GM12801 (cell line): ENCODE data around the gene NAP1L4.

Experiments
- TF ChIP-seq, protein P1 (sequence below): IDR thresholded peaks from one replicate; pipeline ENCODE4 v1.5.1; 2011; ENCODE audit warnings: control low read depth; ENCODE audit not compliant: insufficient read length; ENCODE audit errors: extremely low read depth

NAP1L4 gene

DNA sequence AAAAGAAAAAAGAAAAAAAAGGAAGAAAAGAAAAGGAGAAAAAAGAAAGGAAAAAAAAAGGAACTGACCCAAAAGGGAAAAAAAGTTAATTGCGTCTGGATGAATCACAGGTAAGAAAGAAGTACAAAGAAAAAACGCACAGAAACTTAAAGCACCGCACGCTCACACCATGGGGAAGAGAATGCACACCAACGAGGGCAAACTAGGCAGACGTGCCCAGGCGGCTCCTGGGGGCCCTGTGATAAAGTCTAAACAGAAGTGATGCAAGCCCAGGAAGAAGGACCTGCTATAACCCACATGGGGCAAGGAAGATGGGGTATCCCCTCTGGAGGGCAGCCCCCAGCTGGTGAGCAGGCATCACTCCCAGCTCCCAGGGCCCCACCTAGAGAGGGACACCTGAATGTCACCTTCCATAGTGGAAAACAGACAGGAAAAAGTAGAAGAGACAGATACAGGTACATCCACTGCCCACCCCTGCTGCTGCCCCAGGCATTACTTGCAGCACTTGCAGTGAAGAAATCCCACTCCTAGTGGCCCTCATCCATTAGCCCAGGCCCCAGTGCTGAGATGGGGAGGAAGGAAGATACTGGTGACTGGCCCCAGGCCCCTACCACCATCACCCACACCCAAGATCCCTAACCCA is 28.9 kb downstream of the NAP1L4 start:
- TF ChIP-seq, protein P1, sequence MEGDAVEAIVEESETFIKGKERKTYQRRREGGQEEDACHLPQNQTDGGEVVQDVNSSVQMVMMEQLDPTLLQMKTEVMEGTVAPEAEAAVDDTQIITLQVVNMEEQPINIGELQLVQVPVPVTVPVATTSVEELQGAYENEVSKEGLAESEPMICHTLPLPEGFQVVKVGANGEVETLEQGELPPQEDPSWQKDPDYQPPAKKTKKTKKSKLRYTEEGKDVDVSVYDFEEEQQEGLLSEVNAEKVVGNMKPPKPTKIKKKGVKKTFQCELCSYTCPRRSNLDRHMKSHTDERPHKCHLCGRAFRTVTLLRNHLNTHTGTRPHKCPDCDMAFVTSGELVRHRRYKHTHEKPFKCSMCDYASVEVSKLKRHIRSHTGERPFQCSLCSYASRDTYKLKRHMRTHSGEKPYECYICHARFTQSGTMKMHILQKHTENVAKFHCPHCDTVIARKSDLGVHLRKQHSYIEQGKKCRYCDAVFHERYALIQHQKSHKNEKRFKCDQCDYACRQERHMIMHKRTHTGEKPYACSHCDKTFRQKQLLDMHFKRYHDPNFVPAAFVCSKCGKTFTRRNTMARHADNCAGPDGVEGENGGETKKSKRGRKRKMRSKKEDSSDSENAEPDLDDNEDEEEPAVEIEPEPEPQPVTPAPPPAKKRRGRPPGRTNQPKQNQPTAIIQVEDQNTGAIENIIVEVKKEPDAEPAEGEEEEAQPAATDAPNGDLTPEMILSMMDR = no peak

DNA sequence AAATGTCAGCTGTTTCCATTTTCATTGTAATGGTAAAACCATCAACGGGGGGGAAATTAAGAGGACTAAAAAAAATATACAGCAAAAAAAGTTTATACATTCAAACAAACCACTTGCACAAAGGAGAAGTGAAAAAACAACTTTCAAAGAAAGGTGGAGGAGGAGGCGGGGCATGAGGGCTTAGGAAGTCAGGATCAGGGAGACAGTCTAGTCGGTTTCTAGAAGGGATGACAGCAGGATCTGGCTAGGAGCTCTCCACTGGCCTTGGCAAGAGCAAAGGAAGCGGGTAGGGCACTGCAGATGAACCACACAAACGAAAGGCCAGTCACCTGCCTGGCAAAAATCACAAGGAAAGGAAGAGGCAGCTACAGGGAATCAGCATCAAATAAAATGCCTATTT is 31.0 kb downstream of the NAP1L4 start:
- TF ChIP-seq, protein P1 = no peak

DNA sequence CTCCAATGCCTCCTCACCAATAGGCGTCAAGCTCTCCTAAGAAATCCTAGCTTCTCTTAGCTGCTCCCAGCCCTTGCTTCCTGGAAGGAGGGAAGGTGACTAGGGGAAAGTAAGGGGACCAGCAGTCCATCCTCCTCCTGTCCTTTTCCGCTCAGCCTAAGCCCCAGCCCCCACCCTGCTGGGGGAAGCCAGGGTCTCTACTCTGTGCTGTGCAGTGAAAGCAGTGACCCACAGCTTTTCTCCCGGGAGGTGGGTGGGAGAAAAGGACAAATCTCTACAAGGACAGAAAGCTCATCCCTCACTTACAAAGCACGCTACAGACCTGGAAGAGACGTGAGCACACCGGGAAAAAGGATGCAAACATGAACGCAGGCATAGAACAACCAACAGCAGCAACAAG is 32.0 kb downstream of the NAP1L4 start:
- TF ChIP-seq, protein P1 = no peak

DNA sequence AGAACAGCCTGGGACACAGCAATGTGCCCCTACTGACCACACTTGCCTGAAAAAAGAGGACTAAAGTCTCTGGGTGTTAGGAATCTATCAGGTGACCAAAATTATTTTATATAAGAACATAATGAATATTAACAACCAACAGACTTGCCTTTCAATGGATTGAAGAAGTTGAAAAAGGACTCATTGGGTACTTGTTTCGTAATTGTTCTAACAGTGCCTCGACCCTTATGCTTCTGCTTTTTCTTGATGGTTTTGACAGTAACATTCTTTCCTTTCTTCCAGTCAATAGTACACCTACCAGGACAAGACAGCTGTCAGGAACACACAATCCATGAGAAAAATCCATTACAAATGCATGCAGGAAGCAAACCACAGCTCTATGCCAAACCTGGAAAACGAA is 33.9 kb downstream of the NAP1L4 start:
- TF ChIP-seq, protein P1 = no peak

DNA sequence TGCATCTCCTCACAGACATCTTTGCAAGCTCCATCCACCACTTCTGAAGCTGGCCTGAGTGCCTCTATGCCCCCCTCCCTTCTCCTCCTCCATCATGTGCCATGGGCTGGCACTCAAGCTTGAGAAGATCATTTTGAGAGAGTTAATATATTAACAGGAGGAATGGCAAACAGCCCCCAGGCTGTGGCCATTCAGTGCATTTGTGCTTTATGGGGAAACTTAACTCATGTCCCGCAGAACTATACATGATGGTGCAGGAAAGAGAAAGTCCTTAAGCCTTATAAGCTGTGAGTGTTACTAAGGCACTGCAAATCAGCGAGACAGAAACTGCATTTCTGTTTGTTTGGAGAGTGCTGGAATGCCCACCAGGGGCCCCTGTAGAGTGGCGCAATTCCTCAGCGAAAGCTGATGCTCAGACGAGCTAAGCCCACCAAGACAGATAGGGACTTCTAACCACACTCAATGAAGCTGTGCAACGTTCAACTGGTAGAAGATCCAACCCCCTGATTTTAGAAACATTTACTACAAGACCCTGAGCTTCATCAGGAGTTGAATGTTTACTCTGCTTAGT is 36.1 kb downstream of the NAP1L4 start:
- TF ChIP-seq, protein P1 = no peak

DNA sequence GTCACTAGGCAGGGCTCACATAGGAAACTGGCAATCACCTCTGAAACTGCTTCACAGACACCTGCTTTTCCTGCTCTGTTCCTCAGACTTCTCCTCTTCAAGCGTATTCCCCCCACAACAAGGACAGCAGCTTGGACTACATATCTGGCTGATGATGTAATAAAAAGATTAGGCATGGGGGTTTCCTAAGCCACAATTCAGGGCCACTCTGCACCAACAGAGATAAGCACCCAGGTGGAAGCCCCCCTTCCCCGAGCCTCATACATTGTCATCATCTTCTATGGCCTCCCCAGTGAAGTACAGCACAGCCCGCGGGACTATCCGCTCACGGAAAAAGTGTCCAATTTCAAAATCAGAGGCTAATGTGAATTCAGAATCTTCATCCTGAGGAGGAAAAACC is 37.9 kb downstream of the NAP1L4 start:
- TF ChIP-seq, protein P1 = no peak

DNA sequence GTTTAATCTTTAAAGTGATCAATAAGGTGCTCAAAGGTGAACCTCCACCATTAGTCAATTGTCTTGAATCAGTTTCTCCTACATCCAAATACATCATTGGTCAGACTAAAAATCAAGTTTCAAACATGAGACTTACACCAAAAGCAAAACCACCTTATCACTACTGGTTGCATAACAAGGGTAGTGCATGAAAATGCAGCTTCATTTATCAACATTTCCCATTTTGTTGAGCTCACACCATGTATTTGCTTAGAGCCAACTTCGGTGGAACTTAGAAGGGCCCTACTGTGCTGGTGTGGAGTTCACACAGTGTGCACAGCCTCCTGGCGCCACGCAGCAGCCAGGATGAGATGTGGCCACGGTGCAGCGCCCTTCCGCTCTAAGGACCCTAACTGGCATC is 39.8 kb downstream of the NAP1L4 start:
- TF ChIP-seq, protein P1 = no peak
